HUES48 (cell line): ENCODE measurements around the gene BMP7.
"Not testable (repeated sequence)": the region's sequence is repeated elsewhere in the genome, so short reads cannot be mapped to it uniquely, and the experiment has no call there.

Experiments
- H3K27ac ChIP-seq: one replicate; pipeline ENCODE4 v1.7.0; 2013; ENCODE audit warnings: low read depth, low read length, inconsistent platforms
- H3K27me3 ChIP-seq: 2 replicates; pipeline ENCODE4 v1.6.1; 2013; ENCODE audit warnings: mild to moderate bottlenecking, low read length; ENCODE audit not compliant: control insufficient read depth, insufficient read depth
- H3K36me3 ChIP-seq: 2 replicates; pipeline ENCODE4 v1.6.1; 2013; ENCODE audit warnings: low read length; ENCODE audit not compliant: control insufficient read depth, insufficient read depth
- H3K4me1 ChIP-seq: 2 replicates; pipeline ENCODE4 v1.6.1; 2013; ENCODE audit warnings: mild to moderate bottlenecking, low read length; ENCODE audit not compliant: control insufficient read depth, insufficient read depth
- H3K4me3 ChIP-seq: 2 replicates; pipeline ENCODE4 v1.5.1; 2013; ENCODE audit warnings: mild to moderate bottlenecking, low read depth, low read length
- H3K9ac ChIP-seq: 2 replicates; pipeline ENCODE4 v1.6.1; 2013; ENCODE audit warnings: mild to moderate bottlenecking, low read depth, low read length, moderate library complexity
- H3K9me3 ChIP-seq: 2 replicates; pipeline ENCODE4 v1.6.1; 2013; ENCODE audit warnings: low read length; ENCODE audit not compliant: control insufficient read depth, insufficient read depth

Gene BMP7

DNA sequence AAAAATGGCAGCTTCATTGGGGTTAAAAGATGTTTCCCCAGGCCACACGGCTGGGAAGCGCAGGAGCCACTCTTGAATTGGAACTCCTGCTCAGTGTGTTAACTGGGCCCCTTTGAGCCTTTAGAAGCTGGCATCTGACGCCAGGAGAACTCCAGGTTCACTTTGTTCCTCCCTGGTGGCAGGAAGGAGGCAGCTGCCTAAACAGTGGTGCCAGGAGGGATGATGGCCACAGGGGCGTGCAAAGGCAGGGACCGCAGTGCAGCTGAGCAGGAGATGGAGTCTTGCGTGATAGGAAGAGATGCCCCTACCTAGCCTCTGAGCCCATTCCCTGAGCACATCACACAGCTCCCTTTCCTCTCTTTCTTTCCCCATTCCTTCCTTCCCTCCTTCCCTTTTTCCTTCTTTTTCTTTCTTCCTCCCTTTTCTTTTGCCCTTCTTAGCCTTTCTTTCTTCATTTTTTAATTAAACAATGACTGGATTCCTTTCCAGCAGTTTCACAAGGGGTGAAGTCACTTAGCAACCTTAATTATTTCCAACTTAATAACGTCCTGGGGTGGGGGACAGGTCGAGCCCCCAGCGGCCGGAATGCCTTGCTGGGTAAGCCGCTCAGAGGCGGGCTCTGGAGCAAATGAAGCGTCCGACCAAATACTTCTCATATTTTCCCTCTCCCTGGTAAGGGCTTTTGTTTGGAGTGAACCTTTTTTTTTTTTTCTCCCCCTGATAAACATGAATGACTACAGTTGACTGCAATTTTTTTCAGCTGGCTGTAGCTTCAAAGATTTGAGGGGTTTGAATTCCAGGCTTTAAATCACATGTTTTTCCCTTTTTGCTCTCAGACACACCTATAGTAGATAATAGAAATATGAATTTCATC lies 20.8 kb upstream of the BMP7 start:
- H3K36me3 ChIP-seq, result no peaks in the 10 kb centered on the region
- no peak overlapping the region for H3K27ac ChIP-seq
- H3K9ac ChIP-seq, result no peak overlapping the region
- no peaks in the 10 kb centered on the region for H3K9me3 ChIP-seq
- no peak overlapping the region for H3K4me3 ChIP-seq
- H3K4me1 ChIP-seq, result peaks cover 10% of the 10 kb centered on the region; the same call in 1 of the 2 replicates
- H3K27me3 ChIP-seq, result no peaks in the 10 kb centered on the region; the same call in 1 of the 2 replicates

DNA sequence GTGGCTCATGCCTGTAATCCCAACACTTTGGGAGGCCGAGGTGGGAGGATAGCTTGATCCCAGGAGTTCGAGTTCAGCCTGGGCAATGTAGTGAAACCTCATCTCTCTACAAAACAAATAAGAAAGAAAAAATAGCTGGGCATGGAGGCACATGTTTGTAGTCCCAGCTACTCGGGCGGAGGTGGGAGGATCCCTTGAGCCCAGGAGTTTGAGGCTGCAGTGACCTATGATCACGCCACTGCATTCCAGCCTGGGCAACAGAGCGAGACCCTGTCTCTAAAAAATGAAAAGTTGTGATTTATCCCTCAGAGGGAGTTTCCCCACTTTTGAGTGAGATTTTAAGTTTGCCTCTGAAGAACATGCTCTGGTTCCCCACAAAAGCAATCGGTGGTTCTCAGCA lies 17.4 kb upstream of the BMP7 start:
- Histone ChIP-seq H3K4me3 (no peak overlapping the region), H3K27ac (no peak overlapping the region), H3K27me3 (peaks cover 4% of the 10 kb centered on the region; the same call in 1 of the 2 replicates), H3K36me3 (no peaks in the 10 kb centered on the region), H3K4me1 (0 out of 2 replicates have a peak, but pooled peaks cover 3% of the 10 kb centered on the region), H3K9me3 (no peaks in the 10 kb centered on the region), H3K9ac (no peak overlapping the region)

DNA sequence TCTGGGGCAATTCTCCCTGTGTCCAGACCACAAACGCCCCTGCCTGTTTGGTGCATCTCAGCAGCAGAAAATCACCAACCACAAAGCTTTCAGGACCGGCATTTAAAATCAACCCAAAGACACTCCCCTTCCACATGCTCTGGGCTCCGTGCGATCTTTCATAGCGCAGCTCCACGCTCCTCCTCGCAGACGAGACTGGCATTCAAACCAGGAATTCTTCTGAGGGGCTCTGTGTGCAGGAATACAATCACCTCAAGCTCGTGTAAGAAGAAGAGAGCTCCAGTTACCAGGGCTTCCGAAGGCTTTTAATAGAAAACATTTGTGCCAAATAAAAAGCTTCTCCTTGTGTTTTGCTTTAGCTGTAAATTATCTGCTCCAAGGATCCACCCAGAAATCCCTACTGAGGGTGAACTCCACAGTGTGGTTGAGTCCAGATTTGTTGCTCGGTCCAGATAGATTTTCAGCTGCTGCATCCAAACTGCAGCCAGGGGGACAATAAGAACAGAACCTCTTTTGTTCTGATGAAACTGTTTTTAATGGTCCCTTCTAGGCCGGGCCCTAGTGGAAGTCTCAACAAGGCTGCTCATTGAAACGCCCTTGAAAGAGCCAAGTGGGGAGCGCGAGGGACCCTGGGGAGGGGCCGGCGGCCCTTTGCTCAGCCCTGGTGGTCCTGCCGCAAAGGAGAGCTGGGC lies 16.4 kb upstream of the BMP7 start:
- H3K4me3 ChIP-seq, result no peak overlapping the region
- H3K27ac ChIP-seq, result no peak overlapping the region
- H3K9ac ChIP-seq, result no peak overlapping the region
- no peaks in the 10 kb centered on the region for H3K4me1 ChIP-seq
- no peaks in the 10 kb centered on the region for H3K9me3 ChIP-seq
- H3K36me3 ChIP-seq, result no peaks in the 10 kb centered on the region
- peaks cover 9% of the 10 kb centered on the region; the same call in 1 of the 2 replicates for H3K27me3 ChIP-seq

DNA sequence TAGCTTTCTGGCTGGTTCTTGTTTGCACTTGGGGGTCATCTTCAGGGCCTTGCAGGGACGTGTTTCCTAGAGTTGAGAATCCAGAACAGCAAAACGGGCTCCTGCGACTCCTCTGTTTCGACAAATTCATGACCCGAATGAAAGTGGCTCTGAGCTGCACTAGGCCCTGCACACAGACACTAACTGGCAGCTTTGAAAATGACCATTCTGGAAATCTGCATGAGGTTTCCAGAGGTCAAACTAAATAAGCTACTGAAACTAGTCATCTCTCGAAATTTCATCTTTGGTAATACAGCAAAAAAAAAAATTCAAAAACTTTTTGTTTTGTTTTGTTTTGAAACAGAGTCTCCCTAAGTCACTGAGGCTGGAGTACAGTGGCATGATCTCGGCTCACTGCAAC lies 15.5 kb upstream of the BMP7 start:
- Histone ChIP-seq H3K9ac (no peak overlapping the region), H3K4me1 (no peaks in the 10 kb centered on the region), H3K36me3 (no peaks in the 10 kb centered on the region)

DNA sequence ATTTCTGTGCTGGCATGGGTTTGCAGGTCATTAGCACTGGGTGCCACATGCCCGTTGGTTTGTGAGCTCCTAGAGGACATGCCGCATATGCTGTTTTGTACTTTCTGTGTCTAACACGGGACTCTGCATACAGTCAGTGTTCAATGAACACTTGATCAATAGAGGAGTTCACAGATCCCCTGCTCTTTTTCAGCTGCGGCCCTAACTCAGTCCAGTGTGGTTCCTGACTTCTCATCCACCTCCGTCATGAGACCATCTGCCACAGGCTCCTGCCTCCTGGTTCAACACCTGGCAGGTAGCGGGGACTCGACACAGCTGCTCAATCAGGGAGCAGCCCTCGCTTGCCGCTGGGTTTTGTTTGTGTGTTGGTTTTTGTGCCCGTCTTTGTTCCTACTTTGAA lies 13.8 kb upstream of the BMP7 start:
- Histone ChIP-seq H3K9me3 (no peaks in the 10 kb centered on the region), H3K4me3 (no peak overlapping the region), H3K4me1 (no peaks in the 10 kb centered on the region), H3K27ac (no peak overlapping the region), H3K9ac (no peak overlapping the region), H3K36me3 (no peaks in the 10 kb centered on the region), H3K27me3 (peaks cover 9% of the 10 kb centered on the region; the same call in 1 of the 2 replicates)

More for the DNA sequence above, 15.5 kb upstream of the BMP7 start:
- Histone ChIP-seq H3K27me3 (peaks cover 9% of the 10 kb centered on the region; the same call in 1 of the 2 replicates), H3K4me3 (no peak overlapping the region), H3K9me3 (no peaks in the 10 kb centered on the region), H3K27ac (no peak overlapping the region)

DNA sequence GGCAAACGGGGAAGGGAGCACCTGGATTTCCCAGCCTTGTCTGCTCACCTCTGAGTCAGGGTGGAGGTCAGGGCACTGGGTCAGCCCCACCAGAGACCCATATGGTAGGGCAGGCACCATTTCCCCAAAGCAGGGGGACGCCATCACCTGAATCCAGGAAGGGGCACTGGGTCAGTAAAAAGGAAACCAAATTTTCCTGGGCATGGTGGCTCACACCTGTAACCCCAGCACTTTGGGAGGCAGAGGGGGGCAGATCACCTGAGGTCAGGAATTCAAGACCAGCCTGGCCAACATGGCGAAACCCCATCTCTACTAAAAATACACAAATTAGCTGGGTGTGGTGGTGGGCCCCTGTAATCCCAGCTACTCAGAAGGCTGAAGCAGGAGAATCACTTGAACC lies 13.1 kb upstream of the BMP7 start:
- not testable (repeated sequence) for H3K27ac ChIP-seq, H3K9me3 ChIP-seq, H3K27me3 ChIP-seq, H3K9ac ChIP-seq, H3K36me3 ChIP-seq, H3K4me3 ChIP-seq, H3K4me1 ChIP-seq

DNA sequence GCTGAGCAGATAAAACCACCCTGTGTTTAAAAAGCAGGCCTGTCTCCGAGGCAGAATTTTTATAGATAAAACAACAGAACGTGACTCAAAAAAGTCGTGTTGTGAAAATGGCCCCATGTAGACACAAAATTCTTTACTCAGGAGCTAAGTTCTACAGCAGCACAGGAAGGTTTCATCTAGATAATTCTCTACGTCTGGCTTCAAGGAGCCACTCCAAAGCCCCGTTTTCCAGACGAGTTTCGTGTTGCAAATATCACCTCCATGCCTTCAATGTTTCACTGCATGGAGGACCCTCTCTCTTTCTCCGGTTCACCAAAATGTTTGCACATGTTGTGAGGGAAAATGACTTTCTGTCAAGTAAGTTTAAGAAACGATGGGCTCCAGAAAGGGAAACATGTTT lies 12.0 kb upstream of the BMP7 start:
- no peaks in the 10 kb centered on the region for H3K4me1 ChIP-seq
- H3K9ac ChIP-seq, result no peak overlapping the region
- no peaks in the 10 kb centered on the region for H3K36me3 ChIP-seq
- H3K4me3 ChIP-seq, result no peak overlapping the region
- no peak overlapping the region for H3K27ac ChIP-seq
- H3K9me3 ChIP-seq, result no peaks in the 10 kb centered on the region
- peaks cover 9% of the 10 kb centered on the region; the same call in 1 of the 2 replicates for H3K27me3 ChIP-seq

DNA sequence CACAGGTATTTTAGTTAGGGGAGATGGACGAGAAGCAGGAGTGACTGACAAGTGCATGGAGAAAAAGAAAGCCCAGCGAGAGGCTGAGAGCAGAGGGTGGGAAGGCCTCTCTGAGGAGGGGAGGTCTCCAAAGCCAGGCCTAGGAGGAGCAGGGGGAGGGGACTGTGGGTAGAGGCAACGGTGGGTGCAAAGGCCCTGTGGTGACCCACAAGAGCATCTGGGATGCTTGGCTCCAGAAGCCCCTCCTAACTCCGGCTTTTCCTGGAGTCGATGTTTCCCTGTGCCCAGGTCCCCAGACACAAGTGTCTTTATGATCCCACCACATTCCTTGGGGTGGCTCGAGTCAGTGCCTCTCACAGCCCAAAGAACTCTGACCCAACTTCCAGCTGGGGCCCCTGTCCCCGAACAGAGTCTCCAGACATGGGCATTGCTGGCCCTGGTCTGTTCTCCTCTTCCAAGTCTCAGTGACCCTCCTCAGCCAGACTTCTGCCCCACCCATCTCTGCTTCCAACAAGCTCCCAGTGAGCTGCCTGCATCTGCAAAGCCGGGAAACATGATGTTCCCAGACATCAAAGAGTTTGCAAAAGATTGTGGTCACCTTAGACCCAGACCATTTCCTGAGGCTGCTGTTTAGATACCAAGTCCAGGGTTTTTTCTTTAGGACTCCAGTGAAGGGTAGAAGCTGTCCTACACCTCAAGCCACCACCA lies 11.1 kb upstream of the BMP7 start:
- H3K27ac ChIP-seq, result no peak overlapping the region
- H3K9me3 ChIP-seq, result no peaks in the 10 kb centered on the region
- no peak overlapping the region for H3K4me3 ChIP-seq
- no peaks in the 10 kb centered on the region for H3K4me1 ChIP-seq
- peaks cover 9% of the 10 kb centered on the region; the same call in 1 of the 2 replicates for H3K27me3 ChIP-seq
- H3K9ac ChIP-seq, result no peak overlapping the region
- no peaks in the 10 kb centered on the region for H3K36me3 ChIP-seq

DNA sequence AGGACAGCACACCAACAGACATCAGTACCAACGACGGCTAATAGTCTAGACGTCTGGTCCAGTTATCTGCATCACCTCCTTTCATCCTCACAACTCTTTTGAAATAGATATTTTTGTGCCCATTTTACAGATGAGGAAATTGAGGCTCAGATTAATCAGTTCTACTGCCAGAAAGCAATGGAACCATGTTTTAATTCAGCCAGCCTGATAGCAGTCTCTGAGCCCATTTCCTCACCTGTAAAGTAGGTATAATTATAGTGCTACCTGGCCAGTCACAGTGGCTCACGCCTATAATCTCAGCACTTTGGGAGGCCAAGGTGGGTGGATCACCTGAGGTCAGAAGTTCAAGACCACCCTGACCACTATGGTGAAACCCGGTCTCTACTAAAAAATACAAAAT lies 9.8 kb upstream of the BMP7 start:
- H3K36me3 ChIP-seq, result no peaks in the 10 kb centered on the region
- H3K9me3 ChIP-seq, result no peaks in the 10 kb centered on the region
- H3K4me1 ChIP-seq, result no peaks in the 10 kb centered on the region
- H3K9ac ChIP-seq, result no peak overlapping the region
- no peak overlapping the region for H3K27ac ChIP-seq
- peaks cover 14% of the 10 kb centered on the region; the same call in 1 of the 2 replicates for H3K27me3 ChIP-seq
- H3K4me3 ChIP-seq, result no peak overlapping the region

DNA sequence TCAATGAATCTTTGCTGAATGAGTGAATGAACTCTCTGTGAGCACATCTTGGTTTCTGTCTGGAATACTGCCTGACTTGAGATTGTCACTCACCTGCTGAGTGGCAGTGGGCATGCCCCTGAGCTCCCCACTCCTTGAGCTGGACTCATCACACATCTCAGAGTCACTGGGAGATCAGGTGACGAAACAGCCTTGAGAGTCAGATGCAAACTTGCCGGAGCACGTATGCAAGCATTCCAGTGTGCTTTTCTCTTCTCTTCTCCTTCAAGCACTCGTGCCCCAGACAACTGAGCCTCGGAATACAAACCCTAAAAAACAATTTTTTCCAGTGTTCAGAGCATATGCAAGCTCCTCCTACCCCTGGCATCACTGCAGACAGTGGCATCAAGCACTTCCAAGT lies 9.4 kb upstream of the BMP7 start:
- Histone ChIP-seq H3K36me3 (no peaks in the 10 kb centered on the region), H3K9me3 (no peaks in the 10 kb centered on the region), H3K9ac (no peak overlapping the region), H3K4me3 (no peak overlapping the region), H3K27ac (no peak overlapping the region), H3K4me1 (peaks cover 2% of the 10 kb centered on the region; the same call in 1 of the 2 replicates), H3K27me3 (peaks cover 18% of the 10 kb centered on the region; the same call in 1 of the 2 replicates)
